Measurements from ENCODE around the gene TJP3.

The TJP3 gene

DNA sequence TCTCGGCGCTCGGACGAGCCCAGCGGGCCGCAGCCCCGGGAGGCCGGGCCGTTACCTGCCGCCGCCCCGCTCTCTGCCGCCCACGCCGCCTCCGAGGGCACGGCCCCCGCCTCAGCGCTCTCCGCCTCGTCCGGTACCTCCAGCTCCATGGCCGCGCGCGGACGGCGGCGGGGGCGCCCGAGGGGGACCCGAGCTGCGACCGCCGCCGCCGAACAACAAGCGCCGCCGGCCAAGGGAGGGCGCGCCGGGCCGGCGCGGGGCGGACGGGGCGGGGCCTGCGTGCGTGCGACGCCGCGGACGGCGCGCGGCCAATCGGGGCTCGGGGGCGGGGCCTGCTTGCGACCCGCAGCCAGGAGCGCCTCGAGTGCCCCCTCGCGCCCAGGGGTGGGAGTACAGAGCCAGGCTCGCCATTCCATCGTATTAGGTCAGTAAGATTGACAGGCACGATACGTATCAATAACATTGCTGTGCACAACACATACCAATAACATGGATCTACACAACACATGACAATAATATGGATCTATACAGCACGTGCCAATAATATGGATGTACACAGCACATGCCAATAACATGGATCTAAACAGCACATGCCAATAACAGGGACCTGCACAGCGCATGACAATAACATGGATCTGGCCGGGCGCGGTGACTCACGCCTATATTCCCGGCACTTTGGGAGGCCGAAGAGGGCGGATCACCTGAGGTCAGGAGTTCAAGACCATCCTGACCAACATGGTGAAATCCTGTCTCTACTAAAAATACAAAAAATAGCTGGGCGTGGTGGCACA, 7.7 kb upstream of the TJP3 start, which contains the start of gene PIP5K1C:
PIP5K1C (minus strand) TSS at position 227 of the 791 bp plus-strand sequence; CDS start at position 149, 78 bp downstream.
- H3K4me3 ChIP-seq (ENCODE audit: low read depth in 1 of 2, low read length in 2 of 2) = peak within 1 kb of the TSS; percentile 69 to 73
- peaks cover 0 to 6% of the 10 kb centered on the region in 2 donors for H3K4me1 ChIP-seq (ENCODE audit: control insufficient read depth in 1 of 2, insufficient read depth in 2 of 2, low read length in 2 of 2)
- peak within 1 kb of the TSS; percentile 63 for H3K27ac ChIP-seq (ENCODE audit: low read length)
- H3K27me3 ChIP-seq (ENCODE audit: low read depth, low read length) = no peaks in the 10 kb centered on the region
- no peaks in the 10 kb centered on the region for H3K9me3 ChIP-seq (ENCODE audit: control insufficient read depth in 1 of 2, low read length in 2 of 2)
- peaks cover 0 to 3% of the 10 kb centered on the region in 2 donors for H3K36me3 ChIP-seq (ENCODE audit: control insufficient read depth in 1 of 2, insufficient read depth in 2 of 2, low read length in 2 of 2)

DNA sequence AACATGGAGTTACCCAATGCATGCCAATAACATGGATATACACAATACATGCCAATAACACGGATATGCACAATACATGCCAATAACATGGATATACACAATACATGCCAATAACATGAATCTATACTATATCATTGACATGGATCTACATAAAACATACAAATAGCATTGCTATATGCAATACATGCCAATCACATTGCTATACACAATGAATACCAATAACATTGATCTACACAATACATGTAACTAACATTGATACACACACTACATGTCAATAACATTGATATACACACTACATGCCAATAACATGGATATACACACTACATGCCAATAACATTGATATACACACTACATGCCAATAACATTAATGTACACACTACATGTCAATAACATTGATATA, 7.0 kb upstream of the TJP3 start:
- no peak overlapping the region for H3K4me3 ChIP-seq (ENCODE audit: low read depth in 1 of 2, low read length in 2 of 2)
- no peaks in the 10 kb centered on the region for H3K36me3 ChIP-seq (ENCODE audit: control insufficient read depth in 1 of 2, insufficient read depth in 2 of 2, low read length in 2 of 2)
- H3K27me3 ChIP-seq (ENCODE audit: low read depth, low read length) = no peaks in the 10 kb centered on the region
- H3K27ac ChIP-seq (ENCODE audit: low read length) = no peak overlapping the region
- H3K4me1 ChIP-seq (ENCODE audit: control insufficient read depth in 1 of 2, insufficient read depth in 2 of 2, low read length in 2 of 2) = peaks cover 0 to 6% of the 10 kb centered on the region in 2 donors
- H3K9me3 ChIP-seq (ENCODE audit: control insufficient read depth in 1 of 2, low read length in 2 of 2) = no peaks in the 10 kb centered on the region

DNA sequence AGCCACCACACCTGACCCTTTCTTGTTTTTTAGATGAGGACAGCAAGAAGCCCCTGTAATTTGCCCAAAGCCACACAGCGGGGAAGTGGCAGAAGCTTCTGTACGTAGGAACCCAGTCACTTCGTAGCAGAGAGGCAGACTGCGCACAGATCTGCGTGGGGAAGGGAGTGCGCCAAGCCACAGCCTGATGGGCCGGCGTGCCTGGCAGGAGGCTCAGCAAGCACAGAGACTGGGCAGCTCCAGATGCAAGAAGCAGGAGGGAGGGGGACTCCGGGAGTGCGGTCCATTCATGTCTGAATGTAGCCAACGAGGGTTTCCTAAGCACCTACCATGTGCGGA, 347 bp upstream of the TJP3 start:
- Histone ChIP-seq H3K4me3 (ENCODE audit: low read depth in 1 of 2, low read length in 2 of 2) (no peak overlapping the region), H3K36me3 (ENCODE audit: control insufficient read depth in 1 of 2, insufficient read depth in 2 of 2, low read length in 2 of 2) (no peaks in the 10 kb centered on the region), H3K27me3 (ENCODE audit: low read depth, low read length) (no peaks in the 10 kb centered on the region), H3K27ac (ENCODE audit: low read length) (peak overlapping the region; percentile 63), H3K9me3 (ENCODE audit: control insufficient read depth in 1 of 2, low read length in 2 of 2) (no peaks in the 10 kb centered on the region), H3K4me1 (ENCODE audit: control insufficient read depth in 1 of 2, insufficient read depth in 2 of 2, low read length in 2 of 2) (peaks cover 0 to 10% of the 10 kb centered on the region in 2 donors)

DNA sequence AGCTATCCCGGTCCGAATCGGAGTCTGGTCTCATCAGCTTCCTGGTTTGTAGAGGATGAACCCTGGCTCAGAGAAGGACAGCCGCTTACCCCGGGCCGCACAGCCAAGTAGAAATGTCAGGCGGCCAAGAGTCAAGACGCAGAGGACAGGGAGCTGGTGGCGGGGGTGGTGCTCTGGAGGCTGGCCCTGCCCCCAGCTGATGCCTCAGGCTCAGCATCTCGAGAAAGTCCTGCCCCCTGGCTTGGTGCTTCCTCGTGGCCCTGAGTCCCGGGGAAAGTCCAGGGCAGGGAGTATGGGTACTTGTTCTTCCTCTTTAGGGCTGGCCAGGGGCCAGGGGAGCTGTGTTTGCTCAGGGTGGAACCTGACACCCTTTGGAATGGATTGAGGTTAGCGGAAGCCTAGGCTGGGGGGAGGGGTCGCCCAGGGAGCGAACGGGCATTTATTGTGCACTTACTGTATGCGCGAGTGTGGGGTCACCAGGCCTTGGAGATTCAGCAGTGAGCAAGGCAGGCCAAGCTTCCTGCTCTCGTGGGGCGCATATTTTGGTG, 2.2 kb downstream of the TJP3 start:
- Histone ChIP-seq H3K4me1 (ENCODE audit: control insufficient read depth in 1 of 2, insufficient read depth in 2 of 2, low read length in 2 of 2) (peaks cover 0 to 15% of the 10 kb centered on the region in 2 donors), H3K4me3 (ENCODE audit: low read depth in 1 of 2, low read length in 2 of 2) (no peak overlapping the region), H3K27ac (ENCODE audit: low read length) (no peak overlapping the region), H3K9me3 (ENCODE audit: control insufficient read depth in 1 of 2, low read length in 2 of 2) (no peaks in the 10 kb centered on the region), H3K36me3 (ENCODE audit: control insufficient read depth in 1 of 2, insufficient read depth in 2 of 2, low read length in 2 of 2) (no peaks in the 10 kb centered on the region), H3K27me3 (ENCODE audit: low read depth, low read length) (no peaks in the 10 kb centered on the region)

DNA sequence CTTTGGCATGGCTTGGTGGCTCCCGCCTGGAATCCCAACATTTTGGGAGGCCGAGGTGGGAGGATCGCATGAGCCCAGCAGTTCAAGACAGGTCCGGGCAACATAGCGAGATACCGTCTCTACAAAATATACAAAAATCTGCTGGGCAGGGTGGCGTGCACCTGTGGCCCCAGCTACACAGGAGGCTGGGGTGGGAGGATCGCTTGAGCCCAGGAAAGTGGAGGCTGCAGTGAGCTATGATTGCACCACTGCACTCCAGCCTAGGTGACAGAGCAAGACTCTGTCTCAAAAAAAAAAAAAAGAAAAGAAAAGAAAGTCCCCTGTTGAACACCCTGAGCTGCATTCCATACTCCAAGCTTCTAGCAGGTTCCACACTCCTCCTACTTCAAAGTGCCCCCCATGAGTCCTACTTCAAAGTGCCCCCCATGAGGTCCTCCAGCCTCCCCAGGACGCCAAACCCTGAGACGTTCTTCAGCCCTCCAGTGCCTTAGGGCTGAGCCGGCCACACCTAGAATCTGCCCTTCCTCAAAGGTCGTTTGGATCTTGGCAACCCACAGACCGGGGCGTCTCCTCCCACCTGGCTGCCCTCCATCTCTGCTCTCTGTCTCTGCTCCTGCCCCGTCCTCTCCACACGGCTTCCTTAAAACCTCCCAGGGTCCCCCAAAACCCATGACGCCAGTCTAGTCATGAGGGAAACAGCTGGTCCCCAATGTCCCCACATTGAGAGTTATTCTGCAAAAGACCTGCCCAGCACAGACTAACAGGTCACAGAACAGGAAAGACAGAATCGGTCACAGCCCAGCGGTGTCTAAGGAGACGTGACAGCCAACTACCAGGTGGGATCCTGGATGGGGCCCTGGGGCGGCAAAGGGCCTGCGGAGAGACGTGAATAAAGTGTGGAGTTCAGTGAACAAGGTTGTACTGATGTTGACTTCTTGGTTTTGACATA, 4.8 kb downstream of the TJP3 start:
- no peaks in the 10 kb centered on the region for H3K9me3 ChIP-seq (ENCODE audit: control insufficient read depth in 1 of 2, low read length in 2 of 2)
- peaks cover 0 to 15% of the 10 kb centered on the region in 2 donors for H3K4me1 ChIP-seq (ENCODE audit: control insufficient read depth in 1 of 2, insufficient read depth in 2 of 2, low read length in 2 of 2)
- no peak overlapping the region for H3K4me3 ChIP-seq (ENCODE audit: low read depth in 1 of 2, low read length in 2 of 2)
- peak overlapping the region; percentile 63 for H3K27ac ChIP-seq (ENCODE audit: low read length)
- no peaks in the 10 kb centered on the region for H3K36me3 ChIP-seq (ENCODE audit: control insufficient read depth in 1 of 2, insufficient read depth in 2 of 2, low read length in 2 of 2)
- no peaks in the 10 kb centered on the region for H3K27me3 ChIP-seq (ENCODE audit: low read depth, low read length)

DNA sequence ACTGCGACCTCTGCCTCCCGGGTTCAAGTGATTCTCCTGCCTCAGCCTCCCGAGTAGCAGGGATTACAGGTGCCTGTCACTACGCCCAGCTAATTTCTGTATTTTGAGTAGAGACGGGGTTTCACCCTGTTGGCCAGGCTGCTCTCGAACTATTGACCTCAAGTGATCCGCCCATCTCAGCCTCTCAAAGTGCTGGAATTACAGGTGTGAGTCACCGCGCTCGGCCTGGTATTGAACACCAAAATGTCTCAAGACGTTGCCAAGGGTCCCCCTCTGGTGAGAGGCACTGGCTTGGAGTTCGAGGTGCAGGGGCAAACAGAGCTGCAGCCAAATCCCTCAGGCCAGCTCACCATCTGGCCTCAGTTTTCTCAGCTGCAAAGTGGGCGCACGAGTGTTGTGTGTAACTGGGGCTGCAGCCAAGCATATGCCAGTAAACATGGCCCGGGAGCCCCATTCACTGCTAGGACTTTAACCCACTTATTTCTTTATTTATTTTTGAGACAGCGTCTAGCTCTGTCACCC, 8.0 kb downstream of the TJP3 start:
- Histone ChIP-seq H3K27me3 (ENCODE audit: low read depth, low read length) (peaks cover 5% of the 10 kb centered on the region), H3K27ac (ENCODE audit: low read length) (no peak overlapping the region), H3K4me3 (ENCODE audit: low read depth in 1 of 2, low read length in 2 of 2) (no peak overlapping the region), H3K9me3 (ENCODE audit: control insufficient read depth in 1 of 2, low read length in 2 of 2) (no peaks in the 10 kb centered on the region), H3K4me1 (ENCODE audit: control insufficient read depth in 1 of 2, insufficient read depth in 2 of 2, low read length in 2 of 2) (peaks cover 0 to 14% of the 10 kb centered on the region in 2 donors), H3K36me3 (ENCODE audit: control insufficient read depth in 1 of 2, insufficient read depth in 2 of 2, low read length in 2 of 2) (no peaks in the 10 kb centered on the region)

DNA sequence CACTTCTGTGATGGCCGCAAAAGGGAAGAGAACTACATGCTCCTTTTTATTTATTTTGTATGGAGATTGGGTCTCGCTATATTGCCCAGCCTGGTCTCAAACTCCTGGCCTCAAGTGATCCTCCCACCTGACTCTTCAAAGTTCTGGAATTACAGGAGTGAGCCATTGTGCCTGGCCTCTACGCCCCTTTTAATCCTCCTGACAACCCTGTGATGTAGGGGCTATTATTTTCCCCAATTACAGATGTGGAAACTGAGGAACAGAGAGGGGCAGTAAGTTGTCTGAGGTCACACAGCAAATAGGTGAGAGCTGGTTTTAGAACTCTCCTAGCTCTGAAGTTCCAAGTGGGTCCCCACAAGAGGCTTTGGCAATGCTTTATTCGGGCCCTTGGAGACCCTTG, 11.7 kb downstream of the TJP3 start:
- H3K36me3 ChIP-seq (ENCODE audit: control insufficient read depth in 1 of 2, insufficient read depth in 2 of 2, low read length in 2 of 2) = no peaks in the 10 kb centered on the region
- H3K27ac ChIP-seq (ENCODE audit: low read length) = peak overlapping the region; percentile 60
- H3K27me3 ChIP-seq (ENCODE audit: low read depth, low read length) = peaks cover 17% of the 10 kb centered on the region
- no peaks in the 10 kb centered on the region for H3K9me3 ChIP-seq (ENCODE audit: control insufficient read depth in 1 of 2, low read length in 2 of 2)
- H3K4me3 ChIP-seq (ENCODE audit: low read depth in 1 of 2, low read length in 2 of 2) = no peak overlapping the region
- H3K4me1 ChIP-seq (ENCODE audit: control insufficient read depth in 1 of 2, insufficient read depth in 2 of 2, low read length in 2 of 2) = peaks cover 0 to 16% of the 10 kb centered on the region in 2 donors

DNA sequence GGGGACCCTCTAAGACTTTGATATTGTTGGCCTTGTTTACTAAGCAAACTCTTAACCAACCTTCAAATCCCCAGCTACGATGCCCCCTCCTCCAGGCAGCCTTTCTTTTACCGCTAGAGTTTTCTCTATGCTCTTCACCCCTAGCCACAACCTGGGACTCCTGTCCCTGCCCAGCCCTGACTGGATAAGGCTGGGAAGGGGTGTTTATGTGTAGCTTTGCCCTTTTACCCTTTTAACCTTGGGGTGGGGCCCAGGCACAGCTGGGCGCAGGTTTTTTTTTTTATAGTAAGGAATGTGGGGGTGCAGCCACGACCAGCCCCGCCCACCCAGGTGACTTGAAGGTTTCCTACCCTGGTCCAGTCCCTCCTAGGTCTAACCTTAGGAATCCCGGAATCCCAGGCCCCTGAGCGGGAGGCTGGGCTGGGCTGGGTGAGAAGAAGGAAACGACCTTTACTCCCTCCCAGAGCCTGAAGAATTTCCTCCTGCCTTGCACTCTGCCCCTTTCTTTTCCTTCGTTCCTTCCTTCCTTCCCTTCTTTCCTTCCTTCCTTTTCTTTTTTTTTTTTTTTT, 12.2 kb downstream of the TJP3 start:
- no peak overlapping the region for H3K4me3 ChIP-seq (ENCODE audit: low read depth in 1 of 2, low read length in 2 of 2)
- H3K27me3 ChIP-seq (ENCODE audit: low read depth, low read length) = peaks cover 17% of the 10 kb centered on the region
- H3K9me3 ChIP-seq (ENCODE audit: control insufficient read depth in 1 of 2, low read length in 2 of 2) = no peaks in the 10 kb centered on the region
- peaks cover 0 to 16% of the 10 kb centered on the region in 2 donors for H3K4me1 ChIP-seq (ENCODE audit: control insufficient read depth in 1 of 2, insufficient read depth in 2 of 2, low read length in 2 of 2)
- peak overlapping the region; percentile 60 for H3K27ac ChIP-seq (ENCODE audit: low read length)
- no peaks in the 10 kb centered on the region for H3K36me3 ChIP-seq (ENCODE audit: control insufficient read depth in 1 of 2, insufficient read depth in 2 of 2, low read length in 2 of 2)

DNA sequence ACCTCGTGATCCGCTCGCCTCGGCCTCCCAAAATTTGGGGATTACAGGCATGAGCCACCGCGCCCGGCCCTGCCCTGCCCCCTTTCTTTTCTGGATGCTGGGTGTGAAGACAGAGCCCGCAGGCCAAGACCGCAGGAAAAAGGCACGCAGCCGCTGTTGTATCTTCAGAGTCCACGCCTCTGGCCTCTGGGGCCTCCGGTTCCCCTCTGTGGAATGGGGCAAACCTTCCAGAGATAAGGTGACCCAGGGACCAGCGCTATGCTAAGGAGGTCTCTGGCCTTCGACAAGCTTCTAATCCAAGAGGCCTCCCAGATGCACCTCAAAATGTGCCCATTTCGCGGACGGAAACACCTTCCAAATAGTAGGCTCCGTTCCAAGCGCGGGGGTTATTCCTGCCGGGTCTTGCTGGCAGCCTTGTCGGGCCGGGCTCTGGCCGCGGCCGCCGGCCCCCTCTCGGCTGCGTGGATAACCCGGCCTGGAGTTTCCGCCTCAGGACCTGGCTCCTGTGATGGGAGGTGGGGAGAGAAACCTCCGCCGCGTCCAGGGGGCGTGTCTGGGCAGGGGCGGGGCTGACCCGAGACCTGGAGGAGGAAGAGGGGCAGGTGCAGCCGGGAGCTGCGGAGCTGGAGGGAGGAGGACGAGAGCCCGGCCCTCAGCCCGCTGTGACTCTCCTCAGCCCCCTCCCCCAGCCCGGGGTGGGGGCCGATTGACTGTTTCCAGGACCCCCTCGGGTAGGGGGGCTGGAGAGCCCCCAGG, 13.1 kb downstream of the TJP3 start:
- Histone ChIP-seq H3K27me3 (ENCODE audit: low read depth, low read length) (peaks cover 17% of the 10 kb centered on the region), H3K4me1 (ENCODE audit: control insufficient read depth in 1 of 2, insufficient read depth in 2 of 2, low read length in 2 of 2) (peaks cover 0 to 16% of the 10 kb centered on the region in 2 donors)

DNA sequence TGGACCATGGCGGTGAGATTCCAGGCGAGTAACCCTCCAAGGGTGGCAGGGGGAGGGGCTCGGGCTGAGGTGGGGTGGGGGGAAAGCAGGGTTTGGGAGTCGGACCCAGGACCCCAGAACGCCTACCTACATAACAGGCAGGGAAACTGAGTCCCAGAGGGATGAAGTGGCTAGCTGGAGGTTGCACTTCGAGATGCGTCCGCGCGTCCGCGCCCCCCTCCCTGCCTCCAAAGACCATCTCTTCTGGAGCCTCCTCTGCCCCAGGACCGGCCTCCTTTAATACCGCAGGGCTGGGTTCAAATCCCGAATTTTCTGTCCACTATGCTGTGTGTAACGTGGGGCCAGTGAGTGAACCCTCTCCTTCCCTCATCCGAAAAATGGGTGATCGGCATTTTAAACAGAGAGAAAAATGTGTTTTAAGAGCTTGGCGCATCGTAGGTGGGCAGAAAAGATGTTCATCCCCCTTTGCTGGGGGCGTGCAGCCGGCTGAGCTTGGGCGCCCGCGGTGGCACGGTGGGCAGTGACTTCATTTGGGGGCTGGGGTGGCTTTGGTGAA, 13.8 kb downstream of the TJP3 start:
- Histone ChIP-seq H3K27ac (ENCODE audit: low read length) (no peak overlapping the region), H3K9me3 (ENCODE audit: control insufficient read depth in 1 of 2, low read length in 2 of 2) (no peaks in the 10 kb centered on the region), H3K4me1 (ENCODE audit: control insufficient read depth in 1 of 2, insufficient read depth in 2 of 2, low read length in 2 of 2) (peaks cover 0 to 16% of the 10 kb centered on the region in 2 donors), H3K27me3 (ENCODE audit: low read depth, low read length) (peaks cover 17% of the 10 kb centered on the region), H3K36me3 (ENCODE audit: control insufficient read depth in 1 of 2, insufficient read depth in 2 of 2, low read length in 2 of 2) (no peaks in the 10 kb centered on the region), H3K4me3 (ENCODE audit: low read depth in 1 of 2, low read length in 2 of 2) (peak overlapping the region in 1 of 2 donors; percentile 42)

More for the DNA sequence above, 13.1 kb downstream of the TJP3 start:
- H3K27ac ChIP-seq (ENCODE audit: low read length) = no peak overlapping the region
- H3K9me3 ChIP-seq (ENCODE audit: control insufficient read depth in 1 of 2, low read length in 2 of 2) = no peaks in the 10 kb centered on the region
- H3K4me3 ChIP-seq (ENCODE audit: low read depth in 1 of 2, low read length in 2 of 2) = peak overlapping the region in 1 of 2 donors; percentile 21
- H3K36me3 ChIP-seq (ENCODE audit: control insufficient read depth in 1 of 2, insufficient read depth in 2 of 2, low read length in 2 of 2) = no peaks in the 10 kb centered on the region
